Ishikawa (cell line): Measurements from ENCODE around the gene UXT.

ENCODE experiments used
- CEBPB ChIP-seq: IDR thresholded peaks from 2 replicates; pipeline ENCODE4 v1.6.1; 2012
- CREB1 ChIP-seq: IDR thresholded peaks from 2 replicates; pipeline ENCODE4 v1.6.1; 2012; ENCODE audit warnings: low read depth
- EGR1 ChIP-seq: IDR thresholded peaks from 2 replicates; pipeline ENCODE4 v1.6.1; 2012
- EP300 ChIP-seq: IDR thresholded peaks from 2 replicates; pipeline ENCODE4 v1.6.1; 2012; ENCODE audit warnings: borderline replicate concordance
- FOXM1 ChIP-seq: IDR thresholded peaks from 2 replicates; pipeline ENCODE4 v1.6.1; 2012; ENCODE audit warnings: low read depth, borderline replicate concordance
- MAX ChIP-seq: IDR thresholded peaks from 2 replicates; pipeline ENCODE4 v1.6.1; 2012
- RAD21 ChIP-seq: IDR thresholded peaks from 2 replicates; pipeline ENCODE4 v1.6.1; 2012; ENCODE audit warnings: low read depth
- REST ChIP-seq: IDR thresholded peaks from 2 replicates; pipeline ENCODE4 v1.6.1; 2012; ENCODE audit warnings: low read depth, mild to moderate bottlenecking
- TAF1 ChIP-seq: IDR thresholded peaks from 2 replicates; pipeline ENCODE4 v1.6.1; 2012; ENCODE audit warnings: low read depth, mild to moderate bottlenecking
- TCF12 ChIP-seq: IDR thresholded peaks from 2 replicates; pipeline ENCODE4 v1.6.1; 2012; ENCODE audit warnings: low read depth
- TEAD4 ChIP-seq: IDR thresholded peaks from 2 replicates; pipeline ENCODE4 v1.6.1; 2012
- USF1 ChIP-seq: IDR thresholded peaks from 2 replicates; pipeline ENCODE4 v1.6.1; 2012
- ZBTB7A ChIP-seq: IDR thresholded peaks from 2 replicates; pipeline ENCODE4 v1.6.1; 2012; ENCODE audit warnings: low read depth

Gene UXT

GRCh38 chrX:47608130-47608810 lies 50.7 kb downstream of the UXT start:
- TF ChIP-seq FOXM1: no peak

GRCh38 chrX:47607091-47607490 lies 51.9 kb downstream of the UXT start:
- no peak for TF ChIP-seq USF1
- TF ChIP-seq REST: no peak
- no peak for TF ChIP-seq FOXM1
- TF ChIP-seq EP300: no peak
- no peak for TF ChIP-seq EGR1
- no peak for TF ChIP-seq ZBTB7A
- TF ChIP-seq TAF1: no peak
- no peak for TF ChIP-seq CREB1
- no peak for TF ChIP-seq RAD21
- TF ChIP-seq MAX: no peak

- no peak for TF ChIP-seq EP300
- TF ChIP-seq CEBPB: no peak
- TF ChIP-seq TCF12: no peak
- TF ChIP-seq EGR1: no peak
- no peak for TF ChIP-seq TEAD4
- no peak for TF ChIP-seq MAX
These were observed 54.0 kb downstream of the UXT start for GRCh38 chrX:47605024-47605423.
